Measurements from ENCODE around the gene SIK3.
"Not testable (repeated sequence)": the region's sequence is repeated elsewhere in the genome, so short reads cannot be mapped to it uniquely, and the experiment has no call there.

SIK3 gene
- total RNA-seq = 47.5 to 149 (median 107) reads per million in 9 experiments

DNA sequence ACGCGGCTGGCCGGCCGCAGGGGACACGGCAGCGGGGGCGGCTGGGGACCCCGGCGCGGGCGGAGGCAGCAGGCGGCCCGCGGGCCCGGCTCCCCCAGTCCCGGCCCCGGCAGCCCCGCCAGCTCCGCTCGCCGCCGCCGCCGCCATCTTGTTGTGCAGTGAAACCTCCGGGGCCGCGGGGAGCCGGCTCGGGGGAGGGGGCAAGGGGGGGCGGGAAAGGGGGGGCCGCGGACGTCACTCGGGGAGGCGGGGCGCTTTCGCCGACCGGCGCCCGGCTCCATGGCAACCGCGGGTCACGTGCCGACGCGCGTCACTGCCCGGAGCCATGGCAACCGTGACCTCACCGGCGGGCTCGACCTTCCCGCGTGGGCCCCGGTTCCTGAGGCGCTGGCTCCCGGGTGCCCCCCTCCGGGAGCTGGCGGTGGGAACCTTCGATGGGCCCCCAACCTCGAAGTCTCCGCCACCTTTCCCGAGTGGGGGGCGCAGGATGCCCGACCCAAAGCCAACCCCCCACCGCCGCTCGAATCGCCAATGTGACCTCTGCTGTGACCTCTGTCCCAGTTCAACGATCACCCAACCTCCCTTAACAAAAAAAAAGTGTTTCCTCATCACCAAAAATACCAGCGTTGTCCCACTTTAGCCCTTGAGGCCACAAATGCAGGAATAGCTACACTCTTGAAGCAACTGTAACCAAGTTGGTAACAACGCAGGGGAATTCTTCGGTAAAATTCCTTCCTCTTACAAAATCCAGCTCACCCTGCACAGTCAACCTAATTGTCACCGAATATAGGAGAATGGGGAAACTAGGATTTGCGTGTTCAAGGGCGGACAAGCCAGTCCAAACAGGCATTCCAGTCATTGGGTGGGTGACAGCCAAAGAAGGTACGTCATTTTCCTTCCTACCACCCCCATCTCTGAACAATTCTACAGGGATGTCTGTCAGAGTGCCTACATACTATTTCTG is at the start of gene SIK3:
Gene SIK3 (minus strand): TSS at position 160 of the 964 bp plus-strand sequence. CDS start 13 bp downstream, at position 147.
- DNase-seq = peak; percentile 91 to 94 (median 92)
- H3K9me3 Mint-ChIP-seq = no peaks in the 10 kb centered on the region
- H3K27me3 Mint-ChIP-seq = no peaks in the 10 kb centered on the region
- peaks cover 48 to 49% of the 10 kb centered on the region in 2 donors for H3K4me1 Mint-ChIP-seq (ENCODE audit: low read depth in 2 of 2)
- peak; percentile 75 for ATAC-seq (replicated peaks)
- H3K4me3 Mint-ChIP-seq = peak within 1 kb of the TSS; percentile 88 to 98
- peaks cover 58% of the 10 kb centered on the region for H3K36me3 Mint-ChIP-seq (ENCODE audit: insufficient read depth)
- H3K27ac Mint-ChIP-seq = peak within 1 kb of the TSS; percentile 93 to 99

DNA sequence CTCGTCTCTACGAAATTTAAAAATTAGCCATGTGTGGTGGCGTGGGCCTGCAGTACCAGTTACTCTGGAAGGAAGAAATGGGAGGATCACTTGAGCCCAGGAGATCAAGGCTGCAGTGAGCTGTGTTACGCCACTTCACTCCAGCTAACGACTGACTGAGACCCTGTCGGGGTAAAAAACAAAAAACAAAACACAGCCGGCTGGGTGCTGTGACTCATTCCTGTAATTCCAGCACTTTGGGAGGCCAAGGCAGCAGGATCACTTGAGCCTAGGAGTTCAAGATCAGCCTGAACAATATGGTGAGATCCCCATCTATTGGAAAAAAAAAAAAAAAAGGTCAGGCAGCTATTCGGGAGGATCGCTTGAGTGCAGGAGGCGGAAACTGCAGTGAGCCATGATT is 48.3 kb upstream of the SIK3 start:
- peaks cover 62% of the 10 kb centered on the region for H3K36me3 Mint-ChIP-seq (ENCODE audit: insufficient read depth)
- peak overlapping the region; percentile 91 to 97 for H3K27ac Mint-ChIP-seq
- peaks cover 0 to 5% of the 10 kb centered on the region in 2 donors for H3K27me3 Mint-ChIP-seq
- peak overlapping the region; percentile 93 to 99 for H3K4me3 Mint-ChIP-seq
- peaks cover 36 to 55% of the 10 kb centered on the region in 2 donors for H3K4me1 Mint-ChIP-seq (ENCODE audit: low read depth in 2 of 2)
- no peak for DNase-seq
- H3K9me3 Mint-ChIP-seq = no peaks in the 10 kb centered on the region
- ATAC-seq (replicated peaks) = no peak

DNA sequence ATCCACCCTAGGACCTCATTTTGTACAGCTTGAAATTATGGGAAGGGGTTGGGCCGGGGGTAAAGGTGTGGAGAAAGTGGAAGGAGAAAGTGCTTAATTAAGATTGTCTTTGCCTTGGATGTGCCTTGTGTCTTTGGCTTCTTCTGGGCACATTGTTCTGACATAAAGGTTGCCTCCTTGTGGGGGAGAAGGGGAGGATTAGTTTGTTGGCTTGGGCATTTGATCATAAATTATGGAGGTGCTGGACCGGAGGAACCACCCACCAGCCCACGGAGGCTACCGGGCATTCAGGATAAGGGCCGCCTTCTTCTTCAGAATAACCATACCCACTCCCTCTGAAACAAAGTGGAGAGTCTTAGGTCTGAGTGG is 47.1 kb upstream of the SIK3 start:
- Mint-ChIP-seq H3K27me3 (peaks cover 4 to 16% of the 10 kb centered on the region in 2 donors), H3K9me3 (no peaks in the 10 kb centered on the region), H3K4me3 (peak overlapping the region; percentile 93 to 99), H3K4me1 (ENCODE audit: low read depth in 2 of 2) (peaks cover 36 to 50% of the 10 kb centered on the region in 2 donors), H3K27ac (peak overlapping the region; percentile 91 to 97), H3K36me3 (ENCODE audit: insufficient read depth) (peaks cover 53% of the 10 kb centered on the region)
- peak in 1 of 3 experiments; percentile 0 for DNase-seq
- ATAC-seq (replicated peaks) = no peak

DNA sequence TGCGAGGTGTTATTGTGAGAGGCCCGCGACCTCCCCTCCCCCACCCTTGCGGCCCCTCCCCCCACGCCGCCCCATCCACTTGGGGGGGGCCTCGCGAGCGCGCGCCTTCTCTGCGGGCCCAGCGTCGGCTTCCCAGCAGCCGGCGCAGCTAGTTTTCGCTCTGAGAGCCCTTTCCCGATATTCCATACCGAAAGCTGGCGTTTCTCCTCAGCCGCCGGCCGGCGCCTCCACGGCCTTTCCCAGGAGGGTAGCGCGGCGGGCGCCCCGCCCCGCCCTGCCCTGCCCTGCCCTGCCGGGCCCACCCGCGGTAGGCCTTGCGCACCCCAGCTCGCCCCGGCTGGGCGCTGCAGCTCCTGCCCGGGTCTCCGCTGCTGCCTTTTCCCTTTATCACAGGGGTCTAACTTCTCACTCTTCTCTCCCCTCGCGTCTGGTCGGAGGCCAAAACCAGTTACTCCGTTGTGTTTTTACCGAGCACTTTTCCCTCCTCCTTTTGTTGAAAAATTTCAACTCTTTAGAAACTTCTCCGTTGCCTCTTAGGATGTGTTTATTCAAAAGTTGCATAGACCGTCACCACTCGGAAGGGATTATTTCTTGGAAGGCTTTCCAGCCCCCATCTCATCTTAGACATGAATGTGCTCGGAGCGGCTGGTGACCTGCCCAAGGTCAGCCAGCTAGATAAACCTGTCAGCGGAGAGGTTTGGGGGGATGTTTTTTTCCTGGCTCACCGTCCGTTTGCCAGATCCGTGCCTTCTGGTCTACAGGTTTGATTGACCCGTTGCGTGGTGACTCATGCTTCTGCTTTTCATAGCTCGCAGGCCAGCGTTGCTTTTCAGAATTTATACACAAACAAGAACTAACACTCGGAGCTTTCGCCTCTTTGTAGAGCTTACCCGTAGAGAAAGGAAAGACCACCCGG is 46.5 kb upstream of the SIK3 start:
- Mint-ChIP-seq H3K27ac (peak overlapping the region; percentile 91 to 97), H3K4me1 (ENCODE audit: low read depth in 2 of 2) (peaks cover 36 to 46% of the 10 kb centered on the region in 2 donors)

DNA sequence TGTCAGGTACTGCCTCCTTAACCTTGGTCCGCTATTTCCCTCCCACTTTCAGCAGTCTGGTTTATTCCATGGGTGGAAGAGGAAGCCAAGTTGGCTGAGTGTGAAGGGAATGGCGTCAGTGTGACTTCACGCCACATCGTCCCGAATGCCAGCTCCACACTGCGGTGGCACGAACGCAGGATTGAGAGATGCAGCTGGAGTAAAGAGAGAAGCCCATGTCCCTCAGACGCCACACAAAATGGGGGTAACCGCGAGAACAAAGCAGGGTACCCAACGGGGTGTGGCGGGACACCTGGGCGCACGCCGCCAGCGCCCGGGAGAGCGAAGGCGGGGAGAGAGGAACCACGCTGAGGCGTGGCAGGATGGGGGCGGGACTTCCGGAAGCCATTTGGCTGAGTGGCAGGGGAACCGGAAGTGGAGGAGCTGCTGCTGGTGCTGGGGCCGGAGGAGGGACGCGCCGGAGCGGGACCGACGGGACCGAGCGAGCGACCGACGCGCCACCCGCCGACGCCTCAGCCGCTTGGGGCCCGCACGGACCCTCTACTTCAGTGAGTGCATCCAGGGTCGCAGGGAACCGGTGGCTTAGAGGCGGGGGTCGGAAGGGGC is 45.7 kb upstream of the SIK3 start, which contains the start of gene PAFAH1B2:
Gene PAFAH1B2 (plus strand): TSS at position 417 of the 606 bp plus-strand sequence. CDS start 8,161 bp downstream, outside the sequence.
- peak within 1 kb of the TSS; percentile 93 to 99 for H3K4me3 Mint-ChIP-seq
- peaks cover 45% of the 10 kb centered on the region for H3K36me3 Mint-ChIP-seq (ENCODE audit: insufficient read depth)
- H3K27me3 Mint-ChIP-seq = peaks cover 18 to 30% of the 10 kb centered on the region in 2 donors
- ATAC-seq (replicated peaks) (peak; percentile 93), DNase-seq (peak; percentile 90 to 92 (median 92))
- peaks cover 36 to 43% of the 10 kb centered on the region in 2 donors for H3K4me1 Mint-ChIP-seq (ENCODE audit: low read depth in 2 of 2)
- H3K27ac Mint-ChIP-seq = peak within 1 kb of the TSS; percentile 91 to 97
- H3K9me3 Mint-ChIP-seq = no peaks in the 10 kb centered on the region

More for the DNA sequence above, 46.5 kb upstream of the SIK3 start:
- Mint-ChIP-seq H3K9me3 (no peaks in the 10 kb centered on the region), H3K4me3 (peak overlapping the region; percentile 93 to 99), H3K36me3 (ENCODE audit: insufficient read depth) (peaks cover 53% of the 10 kb centered on the region), H3K27me3 (peaks cover 11 to 23% of the 10 kb centered on the region in 2 donors)
- DNase-seq (peak; percentile 4 to 26 (median 15)), ATAC-seq (replicated peaks) (peak; percentile 50)

DNA sequence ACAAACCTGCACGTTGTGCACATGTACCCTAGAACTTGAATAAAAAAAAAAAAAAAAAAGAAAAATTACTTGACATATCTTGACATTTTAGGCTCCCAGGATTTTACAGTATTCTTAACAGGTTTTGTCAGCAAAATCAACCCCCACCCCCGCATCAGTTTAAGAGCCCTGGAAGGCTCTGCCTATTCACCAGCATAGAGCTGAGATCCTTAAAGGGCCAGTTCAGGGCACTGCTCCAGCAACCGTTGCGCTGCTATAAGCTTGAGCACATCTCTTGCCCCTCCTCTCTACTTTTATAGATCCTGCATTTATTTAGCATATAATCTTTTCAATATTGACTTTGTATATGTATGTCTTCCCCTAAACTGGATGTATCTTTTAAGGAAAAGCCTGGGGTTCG is 45.2 kb upstream of the SIK3 start:
- H3K4me1 Mint-ChIP-seq (ENCODE audit: low read depth in 2 of 2) = peaks cover 34 to 41% of the 10 kb centered on the region in 2 donors
- DNase-seq = no peak

DNA sequence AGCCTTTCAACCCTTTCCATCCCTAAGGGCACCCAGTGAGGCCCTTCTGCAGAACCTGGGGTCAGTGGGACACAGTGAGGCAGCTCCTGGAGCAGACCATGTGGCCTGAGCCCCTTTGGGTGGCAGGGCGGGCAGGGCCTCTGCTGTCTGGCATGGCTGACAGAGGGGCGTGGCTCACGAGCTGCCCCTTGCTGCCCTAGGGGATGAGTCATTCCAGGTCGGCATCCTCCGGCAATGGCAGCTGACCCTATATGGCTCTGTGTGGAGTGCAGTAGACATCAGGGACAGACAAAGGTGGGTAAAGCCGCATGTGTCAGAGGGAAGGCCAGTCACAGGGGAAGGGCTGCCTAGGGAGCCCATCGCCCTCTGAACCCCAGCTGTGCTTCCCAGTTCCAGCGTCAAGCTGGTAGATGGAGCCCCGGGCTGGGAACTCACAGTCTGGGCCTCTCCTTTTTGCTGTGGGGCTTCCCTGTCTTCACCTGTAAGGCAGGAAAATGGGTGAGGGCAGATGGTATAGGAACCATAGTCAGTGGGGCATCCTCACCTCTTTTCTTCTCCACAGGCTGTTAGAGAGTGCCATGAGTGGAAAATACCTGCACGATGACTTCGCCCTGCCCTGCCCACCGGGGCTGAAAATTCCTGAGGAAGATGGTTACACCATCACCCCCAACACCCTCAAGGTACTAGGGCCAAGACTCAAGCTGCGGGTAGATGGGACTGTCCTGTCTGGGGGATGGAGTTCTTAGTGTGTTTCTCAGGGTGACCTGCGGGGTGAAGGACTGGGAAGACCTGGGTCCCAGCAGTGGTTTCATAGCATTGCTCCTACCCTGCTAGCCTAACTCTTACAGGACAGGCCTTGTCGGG is 39.2 kb upstream of the SIK3 start:
- H3K4me1 Mint-ChIP-seq (ENCODE audit: low read depth in 2 of 2); ATAC-seq (replicated peaks); H3K36me3 Mint-ChIP-seq (ENCODE audit: insufficient read depth); H3K4me3 Mint-ChIP-seq; DNase-seq; H3K9me3 Mint-ChIP-seq; H3K27ac Mint-ChIP-seq: not testable (repeated sequence)
- peaks cover 19 to 30% of the 10 kb centered on the region in 2 donors for H3K27me3 Mint-ChIP-seq

More for the DNA sequence above, 45.2 kb upstream of the SIK3 start:
- H3K4me3 Mint-ChIP-seq = peak overlapping the region; percentile 93 to 99
- H3K36me3 Mint-ChIP-seq (ENCODE audit: insufficient read depth) = peaks cover 40% of the 10 kb centered on the region
- peaks cover 19 to 30% of the 10 kb centered on the region in 2 donors for H3K27me3 Mint-ChIP-seq
- H3K27ac Mint-ChIP-seq = peak overlapping the region; percentile 91 to 97
- H3K9me3 Mint-ChIP-seq = no peaks in the 10 kb centered on the region
- peak; percentile 33 for ATAC-seq (replicated peaks)

DNA sequence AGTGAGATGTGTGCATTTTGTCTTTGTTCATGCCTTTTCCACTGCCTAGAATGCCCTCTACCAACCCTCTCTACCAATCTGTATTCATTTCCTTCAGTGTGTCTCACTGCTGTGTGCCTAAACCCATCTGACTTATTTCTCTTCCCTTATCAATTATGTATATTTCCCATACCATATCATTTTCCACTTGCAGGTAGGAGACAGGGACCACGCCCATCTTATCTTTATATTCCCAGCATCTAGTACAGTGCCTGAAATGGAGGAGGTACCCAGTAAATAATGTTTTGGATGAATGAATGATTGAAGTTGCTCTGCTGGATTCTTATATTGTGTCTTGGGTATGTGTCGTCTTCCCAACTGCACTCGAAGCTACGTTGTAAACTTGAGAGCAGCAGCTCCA is 36.8 kb upstream of the SIK3 start:
- H3K4me3 Mint-ChIP-seq; ATAC-seq (replicated peaks); H3K36me3 Mint-ChIP-seq (ENCODE audit: insufficient read depth); H3K4me1 Mint-ChIP-seq (ENCODE audit: low read depth in 2 of 2); DNase-seq; H3K9me3 Mint-ChIP-seq; H3K27ac Mint-ChIP-seq: not testable (repeated sequence)
- peaks cover 10 to 11% of the 10 kb centered on the region in 2 donors for H3K27me3 Mint-ChIP-seq

DNA sequence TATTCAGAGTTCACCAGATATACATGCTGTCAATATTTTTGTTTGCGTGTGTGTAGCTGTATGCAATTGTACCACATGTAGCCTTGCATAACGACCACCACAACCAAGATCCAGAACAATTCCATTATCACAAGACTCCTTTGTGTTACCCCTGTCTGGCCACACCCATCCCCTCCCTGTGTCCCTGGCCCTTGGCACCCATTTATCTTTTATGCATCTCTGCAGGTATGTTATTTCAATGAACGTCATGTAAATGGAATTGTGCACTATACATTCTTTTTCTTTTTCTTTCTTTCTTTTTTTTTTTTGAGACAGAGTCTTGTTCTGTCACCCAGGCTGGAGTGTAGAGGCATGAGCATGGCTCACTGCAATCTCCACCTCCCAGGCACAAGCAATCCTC is 36.2 kb upstream of the SIK3 start:
- no peaks in the 10 kb centered on the region for H3K9me3 Mint-ChIP-seq
- H3K27ac Mint-ChIP-seq = no peak overlapping the region
- H3K4me1 Mint-ChIP-seq (ENCODE audit: low read depth in 2 of 2) = peaks cover 0 to 3% of the 10 kb centered on the region in 2 donors
- no peaks in the 10 kb centered on the region for H3K36me3 Mint-ChIP-seq (ENCODE audit: insufficient read depth)
- H3K27me3 Mint-ChIP-seq = peaks cover 4 to 5% of the 10 kb centered on the region in 2 donors
- H3K4me3 Mint-ChIP-seq = no peak overlapping the region
- DNase-seq (no peak), ATAC-seq (replicated peaks) (no peak)

DNA sequence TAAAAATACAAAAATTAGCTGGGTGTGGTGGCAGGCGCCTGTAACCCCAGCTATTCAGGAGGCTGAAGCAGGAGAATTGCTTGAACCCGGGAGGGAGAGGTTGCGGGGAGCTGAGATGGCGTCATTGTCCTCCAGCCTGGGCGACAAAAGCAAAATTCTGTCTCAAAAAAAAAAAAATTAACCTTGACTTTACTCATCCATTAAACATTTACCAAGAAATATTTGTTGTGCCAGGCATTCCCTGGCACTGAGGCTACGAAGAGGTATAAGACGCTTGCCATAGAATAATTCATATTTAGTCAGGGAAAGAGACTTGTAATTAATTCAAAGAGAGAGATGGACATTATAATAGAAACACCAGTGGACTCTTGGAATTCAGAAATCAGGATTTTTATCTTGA is 32.7 kb upstream of the SIK3 start:
- peaks cover 0 to 3% of the 10 kb centered on the region in 2 donors for H3K4me1 Mint-ChIP-seq (ENCODE audit: low read depth in 2 of 2)
- DNase-seq (no peak), ATAC-seq (replicated peaks) (no peak)
- H3K4me3 Mint-ChIP-seq = no peak overlapping the region
- no peaks in the 10 kb centered on the region for H3K9me3 Mint-ChIP-seq
- H3K36me3 Mint-ChIP-seq (ENCODE audit: insufficient read depth) = no peaks in the 10 kb centered on the region
- no peaks in the 10 kb centered on the region for H3K27me3 Mint-ChIP-seq
- H3K27ac Mint-ChIP-seq = no peak overlapping the region

DNA sequence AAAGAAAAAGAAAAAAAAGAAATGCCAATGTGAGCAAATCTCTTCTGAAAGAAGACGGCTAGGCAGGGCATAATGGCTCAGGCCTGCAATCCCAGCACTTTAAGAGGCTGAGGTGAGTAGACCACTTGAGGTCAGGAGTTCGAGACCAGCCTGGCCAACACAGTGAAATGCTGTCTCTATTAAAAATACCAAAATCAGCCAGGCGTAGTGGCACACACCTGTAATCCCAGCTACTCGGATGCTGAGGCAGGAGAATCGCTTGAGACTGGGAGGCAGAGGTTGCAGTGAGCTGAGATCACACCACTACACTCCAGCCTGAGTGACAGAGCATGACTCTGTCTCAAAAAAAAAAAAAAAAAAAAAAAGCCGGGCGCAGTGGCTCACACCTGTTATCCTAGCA is 32.2 kb upstream of the SIK3 start:
- H3K4me3 Mint-ChIP-seq; H3K4me1 Mint-ChIP-seq (ENCODE audit: low read depth in 2 of 2); ATAC-seq (replicated peaks); H3K27ac Mint-ChIP-seq; H3K27me3 Mint-ChIP-seq; H3K36me3 Mint-ChIP-seq (ENCODE audit: insufficient read depth); DNase-seq; H3K9me3 Mint-ChIP-seq: not testable (repeated sequence)

DNA sequence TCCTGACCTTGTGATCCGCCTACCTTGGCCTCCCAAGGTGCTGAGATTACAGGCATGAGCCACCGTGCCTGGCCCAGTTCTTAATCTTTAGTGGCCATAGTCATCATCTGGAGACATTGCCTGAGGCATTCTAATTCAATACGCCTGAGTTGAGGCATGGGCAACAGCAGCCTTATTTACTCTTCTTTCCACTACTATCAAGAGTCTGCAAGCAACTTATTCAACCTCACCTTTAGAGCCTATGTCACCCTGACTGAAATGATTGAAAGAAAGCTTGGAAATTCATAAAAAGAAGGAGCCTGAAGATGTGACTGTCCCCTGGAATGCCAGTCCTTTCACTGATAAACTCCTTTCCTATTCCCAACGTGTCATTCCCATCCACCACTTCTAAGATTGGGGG is 30.1 kb upstream of the SIK3 start:
- Mint-ChIP-seq H3K4me1 (ENCODE audit: low read depth in 2 of 2) (peaks cover 0 to 3% of the 10 kb centered on the region in 2 donors), H3K4me3 (no peak overlapping the region), H3K27ac (no peak overlapping the region), H3K36me3 (ENCODE audit: insufficient read depth) (no peaks in the 10 kb centered on the region), H3K9me3 (no peaks in the 10 kb centered on the region), H3K27me3 (peaks cover 0 to 10% of the 10 kb centered on the region in 2 donors)
- DNase-seq (no peak), ATAC-seq (replicated peaks) (no peak)

Data from effector memory CD8-positive, alpha-beta T cell (primary cell).